GM12875 (cell line): ENCODE results near the gene SLC6A5.

ENCODE experiments used
- H3K4me3 ChIP-seq: one replicate; pipeline ENCODE4 v1.5.1; 2011; ENCODE audit warnings: low read depth, low read length, control low read depth
- CTCF ChIP-seq: IDR thresholded peaks from 2 replicates; pipeline ENCODE4 v1.5.1; 2011; ENCODE audit warnings: low read depth, mild to moderate bottlenecking, control low read depth, inconsistent platforms, low read length, moderate library complexity, borderline replicate concordance; ENCODE audit not compliant: insufficient read depth

Gene SLC6A5

GRCh38 chr11:20707876-20708275, 108.5 kb downstream of the SLC6A5 start:
- no peak overlapping the region for H3K4me3 ChIP-seq
- no peak for TF ChIP-seq CTCF
